ENCODE results near the gene RBFOX2.
"Not testable (repeated sequence)": the region's sequence is repeated elsewhere in the genome, so short reads cannot be mapped to it uniquely, and the experiment has no call there.

RBFOX2 gene

GRCh38 chr22:36028646-36029405, at the start of gene RBFOX2:
Gene RBFOX2, minus strand, starts transcription at chr22:36028824. Its CDS starts 399 bp downstream, at chr22:36028425.
- FAIRE-seq: peak; percentile 74

- no peak for FAIRE-seq
These were observed 48.6 kb upstream of the RBFOX2 start for GRCh38 chr22:36077271-36077670.

GRCh38 chr22:36075724-36076123, 47.1 kb upstream of the RBFOX2 start:
- no peak for FAIRE-seq

- no peak for FAIRE-seq
These were observed 46.6 kb upstream of the RBFOX2 start for GRCh38 chr22:36075230-36075629.

- no peak for FAIRE-seq
These were observed 44.9 kb upstream of the RBFOX2 start for GRCh38 chr22:36073476-36073875.

GRCh38 chr22:36070645-36071044, 42.0 kb upstream of the RBFOX2 start:
- FAIRE-seq: not testable (repeated sequence)

- FAIRE-seq: no peak
These were observed 40.7 kb upstream of the RBFOX2 start for GRCh38 chr22:36069368-36069767.

- no peak for FAIRE-seq
These were observed 40.2 kb upstream of the RBFOX2 start for GRCh38 chr22:36068776-36069344.

GRCh38 chr22:36067235-36067558, 38.6 kb upstream of the RBFOX2 start:
- FAIRE-seq: no peak

- peak; percentile 94 for FAIRE-seq
These were observed 37.3 kb upstream of the RBFOX2 start for GRCh38 chr22:36065775-36066544.

- FAIRE-seq: no peak
These were observed 36.8 kb upstream of the RBFOX2 start for GRCh38 chr22:36065462-36065774.

- FAIRE-seq: no peak
These were observed 35.7 kb upstream of the RBFOX2 start for GRCh38 chr22:36064358-36064757.

GRCh38 chr22:36056980-36057379, 28.4 kb upstream of the RBFOX2 start:
- FAIRE-seq: no peak

- no peak for FAIRE-seq
These were observed 27.0 kb upstream of the RBFOX2 start for GRCh38 chr22:36055376-36056295.

- FAIRE-seq: not testable (repeated sequence)
These were observed 25.8 kb upstream of the RBFOX2 start for GRCh38 chr22:36054446-36054845.

- FAIRE-seq: no peak
These were observed 24.9 kb upstream of the RBFOX2 start for GRCh38 chr22:36053242-36054147.

GRCh38 chr22:36052505-36052941, 23.9 kb upstream of the RBFOX2 start:
- FAIRE-seq: no peak

GRCh38 chr22:36049678-36049997, 21.0 kb upstream of the RBFOX2 start:
- no peak for FAIRE-seq

- FAIRE-seq: no peak
These were observed 20.5 kb upstream of the RBFOX2 start for GRCh38 chr22:36048911-36049677.

GRCh38 chr22:36044517-36044916, 15.9 kb upstream of the RBFOX2 start:
- not testable (repeated sequence) for FAIRE-seq

GRCh38 chr22:36042240-36042639, 13.6 kb upstream of the RBFOX2 start:
- no peak for FAIRE-seq

Measured in G401.6 (cell line).